Sigmoid colon (tissue), 4 donors: ENCODE measurements around the gene CAMKK2.

Experiments
- POLR2A ChIP-seq, 2 donors: fragments of 450-650 bp; IDR thresholded peaks; one replicate each; pipeline ENCODE4 v1.6.1; 2016; ENCODE audit warnings: antibody characterized with exemption in 2 of 2, mild to moderate bottlenecking in 2 of 2, moderate library complexity in 2 of 2
- POLR2AphosphoS5 ChIP-seq, 4 donors: sonication (generic); formaldehyde crosslinking; IDR thresholded peaks; one replicate each; pipeline ENCODE4 v1.6.1; 2017; ENCODE audit warnings: antibody characterized with exemption in 4 of 4
- TF ChIP-seq, protein P1 (sequence below), 4 experiments: fragments of 450-650 bp in 3 of 4; fragments of 200-600 bp in 1 of 4; IDR thresholded peaks; one replicate each; pipeline ENCODE4 v1.5.1; 2016 to 2019; ENCODE audit warnings: antibody characterized with exemption in 4 of 4, mild to moderate bottlenecking in 3 of 4, moderate library complexity in 2 of 4

DNA sequence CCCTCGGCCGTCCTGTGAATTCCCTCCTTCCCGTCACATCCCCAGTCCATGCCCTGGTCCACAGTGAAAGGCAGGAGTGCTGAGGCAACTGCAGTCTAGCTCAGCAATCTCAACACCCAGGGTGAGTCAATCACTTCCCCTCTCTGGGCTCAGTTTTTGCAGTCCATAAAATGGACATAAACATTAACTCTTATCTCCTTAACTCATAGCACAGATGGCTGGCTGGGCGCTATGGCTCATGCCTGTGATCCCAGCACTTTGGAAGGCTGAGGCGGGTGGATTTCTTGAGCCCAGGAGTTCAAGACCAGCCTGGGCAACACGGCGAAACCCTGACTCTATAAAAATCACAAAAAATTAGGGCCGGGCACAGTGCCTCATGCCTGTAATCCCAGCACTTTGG lies 32.4 kb downstream of the CAMKK2 start:
- TF ChIP-seq, protein P1, sequence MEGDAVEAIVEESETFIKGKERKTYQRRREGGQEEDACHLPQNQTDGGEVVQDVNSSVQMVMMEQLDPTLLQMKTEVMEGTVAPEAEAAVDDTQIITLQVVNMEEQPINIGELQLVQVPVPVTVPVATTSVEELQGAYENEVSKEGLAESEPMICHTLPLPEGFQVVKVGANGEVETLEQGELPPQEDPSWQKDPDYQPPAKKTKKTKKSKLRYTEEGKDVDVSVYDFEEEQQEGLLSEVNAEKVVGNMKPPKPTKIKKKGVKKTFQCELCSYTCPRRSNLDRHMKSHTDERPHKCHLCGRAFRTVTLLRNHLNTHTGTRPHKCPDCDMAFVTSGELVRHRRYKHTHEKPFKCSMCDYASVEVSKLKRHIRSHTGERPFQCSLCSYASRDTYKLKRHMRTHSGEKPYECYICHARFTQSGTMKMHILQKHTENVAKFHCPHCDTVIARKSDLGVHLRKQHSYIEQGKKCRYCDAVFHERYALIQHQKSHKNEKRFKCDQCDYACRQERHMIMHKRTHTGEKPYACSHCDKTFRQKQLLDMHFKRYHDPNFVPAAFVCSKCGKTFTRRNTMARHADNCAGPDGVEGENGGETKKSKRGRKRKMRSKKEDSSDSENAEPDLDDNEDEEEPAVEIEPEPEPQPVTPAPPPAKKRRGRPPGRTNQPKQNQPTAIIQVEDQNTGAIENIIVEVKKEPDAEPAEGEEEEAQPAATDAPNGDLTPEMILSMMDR (IDR thresholded peaks at IDR 0.05): no peak
- TF ChIP-seq POLR2A (IDR thresholded peaks at IDR 0.05) (no peak), POLR2AphosphoS5 (IDR thresholded peaks at IDR 0.05) (no peak)
